ENCODE data around the gene SLC38A10. TPM values are rescaled to one million over a fixed set of nuclear protein-coding genes. Genes with fewer than 3 reads are reported as not detected.

Gene SLC38A10
- total and polyA plus RNA-seq, 7 experiments from 2014 or later: 45.0 to 122 (median 84.8) TPM

- Mint-ChIP-seq H3K9me3 (no peaks in the 10 kb centered on the region), H3K27ac (peak overlapping the region in 1 of 9 donors; percentile 14), H3K27me3 (no peaks in the 10 kb centered on the region), H3K4me3 (no peak overlapping the region), H3K4me1 (peaks cover 0 to 4% (median 0%) of the 10 kb centered on the region in 7 donors), H3K36me3 (no peaks in the 10 kb centered on the region)
- intact Hi-C loops (cut with micrococcal nuclease): no loop called here
- Histone ChIP-seq H3K27ac (ENCODE audit: low read depth, low read length) (no peak overlapping the region), H3K9me3 (ENCODE audit: control insufficient read depth in 2 of 3, low read length in 3 of 3) (no peaks in the 10 kb centered on the region), H3K36me3 (ENCODE audit: control insufficient read depth in 2 of 3, insufficient read depth in 3 of 3, low read length in 3 of 3) (peaks cover 0 to 17% (median 0%) of the 10 kb centered on the region in 3 experiments), H3K4me3 (ENCODE audit: low read length) (no peak overlapping the region), H3K27me3 (ENCODE audit: control insufficient read depth in 2 of 2, insufficient read depth in 2 of 2, low read length in 2 of 2) (no peaks in the 10 kb centered on the region), H3K4me1 (ENCODE audit: control insufficient read depth in 2 of 2, insufficient read depth in 2 of 2, low read length in 2 of 2) (no peaks in the 10 kb centered on the region)
- DNase-seq (no peak), ATAC-seq (no peak)
- ChIA-PET CTCF (interaction anchor here (0.7 kb wide), 1 partner anchor 1340 kb away, joined by 3 read pairs; no protein-coding TSS in a partner anchor), POLR2A (interaction anchor here (1.2 kb wide), 1 partner anchor 18 kb away, joined by 4 read pairs; no protein-coding TSS in a partner anchor)
Measured at GRCh38 chr17:81207610-81208581, 87.2 kb downstream of the SLC38A10 start.

- Histone ChIP-seq H3K4me1 (ENCODE audit: control insufficient read depth in 2 of 2, insufficient read depth in 2 of 2, low read length in 2 of 2) (no peaks in the 10 kb centered on the region), H3K27ac (ENCODE audit: low read depth, low read length) (no peak overlapping the region), H3K9me3 (ENCODE audit: control insufficient read depth in 2 of 3, low read length in 3 of 3) (no peaks in the 10 kb centered on the region), H3K4me3 (ENCODE audit: low read length) (no peak overlapping the region), H3K36me3 (ENCODE audit: control insufficient read depth in 2 of 3, insufficient read depth in 3 of 3, low read length in 3 of 3) (peaks cover 0 to 17% (median 0%) of the 10 kb centered on the region in 3 experiments), H3K27me3 (ENCODE audit: control insufficient read depth in 2 of 2, insufficient read depth in 2 of 2, low read length in 2 of 2) (no peaks in the 10 kb centered on the region)
- ChIA-PET CTCF (no interaction called here), POLR2A (interaction anchor here (1.2 kb wide), 1 partner anchor 19 kb away, joined by 4 read pairs; no protein-coding TSS in a partner anchor)
- ATAC-seq (no peak), DNase-seq (no peak)
- Mint-ChIP-seq H3K4me1 (peaks cover 0 to 3% (median 0%) of the 10 kb centered on the region in 7 donors), H3K27ac (no peak overlapping the region), H3K27me3 (no peaks in the 10 kb centered on the region), H3K4me3 (no peak overlapping the region), H3K36me3 (no peaks in the 10 kb centered on the region), H3K9me3 (no peaks in the 10 kb centered on the region)
- intact Hi-C loops (cut with micrococcal nuclease): no loop called here
Measured at GRCh38 chr17:81206657-81207056, 88.5 kb downstream of the SLC38A10 start.

GRCh38 chr17:81206166-81206565 lies 88.9 kb downstream of the SLC38A10 start:
- CTCF ChIA-PET: no interaction called here
- no peak for ATAC-seq

GRCh38 chr17:81204578-81204977 lies 90.5 kb downstream of the SLC38A10 start:
- ATAC-seq: no peak
- POLR2A ChIA-PET: no interaction called here
- no peak for DNase-seq

More at GRCh38 chr17:81206166-81206565, 88.9 kb downstream of the SLC38A10 start:
- Mint-ChIP-seq H3K9me3 (no peaks in the 10 kb centered on the region), H3K27me3 (no peaks in the 10 kb centered on the region), H3K27ac (no peak overlapping the region), H3K4me3 (no peak overlapping the region), H3K36me3 (no peaks in the 10 kb centered on the region), H3K4me1 (peaks cover 0 to 1% (median 0%) of the 10 kb centered on the region in 7 donors)
- Histone ChIP-seq H3K9me3 (ENCODE audit: control insufficient read depth in 2 of 3, low read length in 3 of 3) (no peaks in the 10 kb centered on the region), H3K36me3 (ENCODE audit: control insufficient read depth in 2 of 3, insufficient read depth in 3 of 3, low read length in 3 of 3) (peaks cover 0 to 22% (median 0%) of the 10 kb centered on the region in 3 experiments), H3K4me3 (ENCODE audit: low read length) (no peak overlapping the region), H3K4me1 (ENCODE audit: control insufficient read depth in 2 of 2, insufficient read depth in 2 of 2, low read length in 2 of 2) (no peaks in the 10 kb centered on the region), H3K27me3 (ENCODE audit: control insufficient read depth in 2 of 2, insufficient read depth in 2 of 2, low read length in 2 of 2) (no peaks in the 10 kb centered on the region), H3K27ac (ENCODE audit: low read depth, low read length) (no peak overlapping the region)
- DNase-seq: no peak
- POLR2A ChIA-PET: interaction anchor here (1.2 kb wide), 1 partner anchor 20 kb away, joined by 4 read pairs; no protein-coding TSS in a partner anchor
- intact Hi-C loops (cut with micrococcal nuclease): no loop called here

GRCh38 chr17:81203136-81203535 lies 92.0 kb downstream of the SLC38A10 start:
- intact Hi-C loops (cut with micrococcal nuclease): no loop called here
- Histone ChIP-seq H3K9me3 (ENCODE audit: control insufficient read depth in 2 of 3, low read length in 3 of 3) (no peaks in the 10 kb centered on the region), H3K4me1 (ENCODE audit: control insufficient read depth in 2 of 2, insufficient read depth in 2 of 2, low read length in 2 of 2) (no peaks in the 10 kb centered on the region), H3K27ac (ENCODE audit: low read depth, low read length) (no peak overlapping the region), H3K27me3 (ENCODE audit: control insufficient read depth in 2 of 2, insufficient read depth in 2 of 2, low read length in 2 of 2) (no peaks in the 10 kb centered on the region), H3K4me3 (ENCODE audit: low read length) (no peak overlapping the region), H3K36me3 (ENCODE audit: control insufficient read depth in 2 of 3, insufficient read depth in 3 of 3, low read length in 3 of 3) (peaks cover 0 to 36% (median 0%) of the 10 kb centered on the region in 3 experiments)
- Mint-ChIP-seq H3K9me3 (no peaks in the 10 kb centered on the region), H3K27ac (no peak overlapping the region), H3K4me1 (no peaks in the 10 kb centered on the region), H3K36me3 (peaks cover 0 to 3% (median 0%) of the 10 kb centered on the region in 5 donors), H3K27me3 (no peaks in the 10 kb centered on the region), H3K4me3 (no peak overlapping the region)
- ATAC-seq: no peak
- no peak for DNase-seq
- ChIA-PET POLR2A (no interaction called here), CTCF (no interaction called here)

More at GRCh38 chr17:81204578-81204977, 90.5 kb downstream of the SLC38A10 start:
- no peak overlapping the region for H3K27ac ChIP-seq (ENCODE audit: low read depth, low read length)
- intact Hi-C loops (cut with micrococcal nuclease): no loop called here
- H3K27me3 ChIP-seq (ENCODE audit: control insufficient read depth in 2 of 2, insufficient read depth in 2 of 2, low read length in 2 of 2): no peaks in the 10 kb centered on the region
- no peaks in the 10 kb centered on the region for H3K9me3 ChIP-seq (ENCODE audit: control insufficient read depth in 2 of 3, low read length in 3 of 3)
- Mint-ChIP-seq H3K9me3 (no peaks in the 10 kb centered on the region), H3K27ac (peak overlapping the region in 1 of 9 donors; percentile 51), H3K4me3 (no peak overlapping the region), H3K27me3 (no peaks in the 10 kb centered on the region), H3K36me3 (peaks cover 0 to 3% (median 0%) of the 10 kb centered on the region in 5 donors), H3K4me1 (no peaks in the 10 kb centered on the region)
- H3K36me3 ChIP-seq (ENCODE audit: control insufficient read depth in 2 of 3, insufficient read depth in 3 of 3, low read length in 3 of 3): peaks cover 0 to 23% (median 0%) of the 10 kb centered on the region in 3 experiments
- H3K4me3 ChIP-seq (ENCODE audit: low read length): no peak overlapping the region
- no peaks in the 10 kb centered on the region for H3K4me1 ChIP-seq (ENCODE audit: control insufficient read depth in 2 of 2, insufficient read depth in 2 of 2, low read length in 2 of 2)
- CTCF ChIA-PET: no interaction called here

GRCh38 chr17:81202318-81202717 lies 92.8 kb downstream of the SLC38A10 start:
- Histone ChIP-seq H3K27ac (ENCODE audit: low read depth, low read length) (no peak overlapping the region), H3K4me3 (ENCODE audit: low read length) (no peak overlapping the region), H3K27me3 (ENCODE audit: control insufficient read depth in 2 of 2, insufficient read depth in 2 of 2, low read length in 2 of 2) (no peaks in the 10 kb centered on the region), H3K9me3 (ENCODE audit: control insufficient read depth in 2 of 3, low read length in 3 of 3) (no peaks in the 10 kb centered on the region), H3K4me1 (ENCODE audit: control insufficient read depth in 2 of 2, insufficient read depth in 2 of 2, low read length in 2 of 2) (no peaks in the 10 kb centered on the region), H3K36me3 (ENCODE audit: control insufficient read depth in 2 of 3, insufficient read depth in 3 of 3, low read length in 3 of 3) (peaks cover 0 to 44% (median 0%) of the 10 kb centered on the region in 3 experiments)
- DNase-seq (no peak), ATAC-seq (no peak)
- Mint-ChIP-seq H3K9me3 (no peaks in the 10 kb centered on the region), H3K36me3 (peaks cover 0 to 3% (median 0%) of the 10 kb centered on the region in 5 donors), H3K4me3 (no peak overlapping the region), H3K27ac (no peak overlapping the region), H3K27me3 (no peaks in the 10 kb centered on the region), H3K4me1 (no peaks in the 10 kb centered on the region)
- POLR2A ChIA-PET: no interaction called here
- CTCF ChIA-PET: no interaction called here
- intact Hi-C loops (cut with micrococcal nuclease): no loop called here

Measured in naive thymus-derived CD4-positive, alpha-beta T cell (primary cell).